ENCODE data around the gene RNF121.
"Not testable (repeated sequence)": the region's sequence is repeated elsewhere in the genome, so short reads cannot be mapped to it uniquely, and the experiment has no call there.

Gene RNF121

DNA sequence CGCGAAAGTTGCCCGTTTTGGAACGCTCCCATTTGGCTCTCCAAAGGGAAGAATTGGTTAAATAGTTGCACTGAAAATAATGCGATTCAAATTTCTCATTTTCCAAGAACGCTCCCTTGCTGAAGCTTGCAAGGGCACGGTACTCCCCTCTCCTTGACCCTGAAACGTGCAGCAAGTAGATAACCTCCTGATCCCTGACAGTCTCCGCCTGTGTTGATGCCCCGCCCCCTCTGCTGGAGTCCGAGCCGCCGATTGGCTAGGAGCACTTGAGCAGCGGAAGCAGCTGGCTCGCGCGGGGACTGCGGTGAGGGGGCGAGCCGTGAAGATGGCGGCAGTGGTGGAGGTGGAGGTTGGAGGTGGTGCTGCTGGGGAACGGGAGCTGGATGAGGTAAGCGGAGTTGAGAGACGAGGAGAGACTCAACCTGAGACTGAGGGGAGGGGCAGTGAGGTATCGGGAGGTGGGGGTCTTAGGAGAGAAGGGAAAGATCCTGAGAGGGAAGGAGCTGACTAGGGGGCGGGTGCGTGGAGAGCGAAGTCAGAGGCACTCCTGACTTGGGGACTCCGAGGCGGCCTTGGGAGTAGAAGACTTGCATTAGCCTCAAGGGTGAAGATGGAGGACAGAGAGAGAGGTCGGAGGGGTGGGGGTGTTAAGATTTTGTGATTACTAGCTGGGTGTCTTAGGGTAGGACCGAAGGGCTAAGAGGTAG lies at the start of gene RNF121:
Gene RNF121 (plus strand): TSS at position 310 of the 707 bp plus-strand sequence. CDS start 16 bp downstream, at position 326.
- DNase-seq, result peak; percentile 97

DNA sequence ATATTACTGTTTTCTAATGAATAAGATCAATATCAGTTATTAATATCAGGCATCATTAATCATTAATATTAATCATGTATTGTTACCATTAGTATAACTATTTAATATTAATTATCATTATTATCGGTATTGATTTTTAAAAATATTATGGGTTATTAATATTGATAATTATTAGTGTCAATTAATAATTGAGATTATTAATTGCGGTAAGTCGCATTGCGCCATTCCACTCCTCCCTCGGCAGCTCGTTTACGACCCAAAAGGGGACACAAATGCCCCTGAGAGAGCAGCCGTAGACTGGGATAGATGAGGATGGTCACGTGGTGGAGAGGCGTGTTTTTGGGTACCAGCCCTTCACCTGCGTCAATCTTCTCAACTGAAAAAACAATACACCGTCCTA lies 43.0 kb upstream of the RNF121 start:
- DNase-seq, result not testable (repeated sequence)

DNA sequence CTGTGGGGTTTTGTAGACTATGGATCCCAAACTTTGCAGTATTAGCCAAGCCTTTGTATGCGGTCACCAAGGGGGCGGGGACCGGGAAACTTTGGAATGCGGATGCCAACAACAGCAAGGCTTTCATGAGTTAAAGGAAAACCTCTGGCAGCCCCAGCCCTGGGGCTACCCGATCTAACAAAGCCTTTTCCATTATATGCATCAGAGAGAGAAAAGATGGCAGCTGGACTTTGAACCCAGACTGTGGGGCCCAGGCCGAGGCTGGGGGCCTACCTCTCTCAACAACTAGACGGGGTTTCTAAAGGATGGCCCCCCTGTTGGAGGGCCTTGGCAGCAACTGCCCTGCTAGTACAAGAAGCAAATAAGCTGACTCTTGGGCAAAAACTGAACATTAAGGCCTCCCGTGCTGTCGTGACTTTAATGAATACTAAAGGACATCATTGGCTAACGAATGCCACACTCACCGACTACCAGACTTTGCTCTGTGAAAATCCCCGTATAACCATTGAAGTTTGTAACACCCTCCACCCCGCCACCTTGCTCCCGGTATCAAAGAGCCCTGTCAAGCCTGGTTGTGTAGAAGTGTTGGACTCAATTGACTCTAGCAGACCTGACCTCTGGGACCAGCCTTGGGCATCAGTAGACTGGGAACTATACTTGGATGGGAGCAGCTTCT lies 40.4 kb upstream of the RNF121 start:
- not testable (repeated sequence) for DNase-seq

DNA sequence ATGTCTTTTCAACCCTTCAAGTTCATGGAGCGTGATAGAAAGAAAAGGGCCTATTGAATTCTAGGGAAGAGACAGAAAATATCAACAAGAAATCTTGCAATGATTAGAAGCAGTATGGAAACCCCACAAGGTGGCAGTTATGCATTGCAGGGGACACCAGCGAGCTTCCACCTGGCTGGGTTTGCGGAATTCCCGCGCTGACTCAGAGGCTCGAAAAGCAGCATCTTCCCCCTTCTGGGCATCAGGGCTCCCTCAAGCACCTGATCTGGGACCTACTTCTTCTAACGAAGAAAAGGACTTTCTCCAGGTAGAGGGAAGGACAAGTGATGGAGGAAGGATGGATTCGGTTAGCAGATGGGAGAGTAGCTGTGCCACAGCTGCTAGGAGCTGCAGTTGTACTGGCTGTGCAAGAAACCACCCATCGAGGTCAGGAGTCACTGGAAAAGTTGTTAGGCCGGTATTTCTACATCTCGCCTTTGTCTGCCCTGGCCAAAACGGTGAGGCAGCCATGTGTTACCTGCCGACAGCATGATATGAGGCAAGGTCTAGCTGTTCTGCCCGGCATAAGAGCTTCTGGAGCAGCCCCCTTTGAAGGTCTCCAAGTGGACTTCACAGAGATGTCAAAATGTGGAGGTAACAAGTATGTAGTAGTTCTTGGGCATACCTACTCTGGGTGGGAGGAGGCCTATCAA lies 39.5 kb upstream of the RNF121 start:
- DNase-seq, result not testable (repeated sequence)

DNA sequence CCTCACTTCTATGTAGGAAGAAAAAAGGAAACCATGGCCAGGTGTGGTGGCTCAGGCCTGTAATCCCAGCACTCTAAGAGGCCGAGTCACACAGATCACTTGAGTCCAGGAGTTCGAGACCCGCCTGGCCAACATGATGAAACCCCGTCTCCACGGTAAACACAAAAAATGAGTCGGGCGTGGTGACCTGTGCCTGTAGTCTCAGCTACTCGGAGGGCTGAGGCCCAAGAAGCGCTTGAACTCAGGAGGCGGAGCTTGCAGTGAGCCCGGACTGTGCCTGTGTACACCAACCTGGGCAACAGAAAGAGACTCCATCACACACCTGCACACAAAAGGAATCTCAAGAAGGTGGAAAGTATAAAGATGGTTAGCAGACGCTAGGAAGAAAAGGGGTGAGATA lies 32.9 kb upstream of the RNF121 start:
- DNase-seq, result no peak

DNA sequence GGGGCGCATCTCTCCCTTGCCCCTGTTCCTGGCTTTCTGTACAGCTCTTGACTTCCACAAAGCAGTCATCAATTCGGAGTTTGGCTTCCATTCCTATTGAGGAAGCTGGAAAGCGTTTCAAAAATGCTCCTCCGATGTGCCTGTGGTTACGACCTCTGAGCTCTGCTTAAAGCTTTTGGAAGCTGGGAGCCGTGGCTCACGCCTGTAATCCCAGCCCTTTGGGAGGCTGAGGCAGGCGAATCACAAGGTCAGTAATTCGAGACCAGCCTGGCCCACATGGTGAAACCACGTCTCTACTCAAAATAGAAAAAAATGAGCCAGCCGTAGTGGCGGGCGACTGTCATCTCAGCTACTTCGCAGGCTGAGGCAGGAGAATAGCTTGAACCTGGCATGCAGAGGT lies 27.7 kb upstream of the RNF121 start:
- DNase-seq, result not testable (repeated sequence)

DNA sequence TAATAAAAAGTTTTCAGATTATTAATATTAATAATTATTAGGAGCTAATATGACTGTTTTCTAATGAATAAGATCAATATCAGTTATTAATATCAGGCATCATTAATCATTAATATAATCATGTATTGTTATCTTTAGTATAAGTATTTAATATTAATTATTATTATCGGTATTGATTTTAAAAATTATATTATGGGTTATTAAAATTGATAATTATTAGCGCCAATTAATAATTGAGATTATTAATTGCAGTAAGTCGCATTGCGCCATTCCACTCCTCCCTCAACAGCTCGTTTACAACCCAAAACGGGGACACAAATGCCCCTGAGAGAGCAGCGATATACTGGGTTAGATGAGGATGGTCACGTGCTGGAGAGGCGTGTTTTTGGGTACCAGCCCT lies 20.6 kb upstream of the RNF121 start:
- no peak for DNase-seq

DNA sequence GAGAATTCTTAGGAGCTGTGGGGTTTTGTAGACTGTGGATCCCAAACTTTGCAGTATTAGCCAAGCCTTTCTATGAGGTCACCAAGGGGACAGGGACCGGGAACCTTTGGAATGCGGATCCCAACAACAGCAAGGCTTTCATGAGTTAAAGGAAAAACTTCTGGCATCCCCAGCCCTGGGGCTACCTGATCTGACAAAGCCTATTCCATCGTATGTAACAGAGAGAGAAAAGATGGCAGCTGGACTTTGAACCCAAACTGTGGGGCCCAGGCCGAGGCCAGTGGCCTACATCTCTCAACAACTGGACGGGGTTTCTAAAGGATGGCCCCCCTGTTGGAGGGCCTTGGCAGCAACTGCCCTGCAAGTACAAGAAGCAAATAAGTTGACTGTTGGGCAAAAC lies 18.1 kb upstream of the RNF121 start:
- DNase-seq, result not testable (repeated sequence)

DNA sequence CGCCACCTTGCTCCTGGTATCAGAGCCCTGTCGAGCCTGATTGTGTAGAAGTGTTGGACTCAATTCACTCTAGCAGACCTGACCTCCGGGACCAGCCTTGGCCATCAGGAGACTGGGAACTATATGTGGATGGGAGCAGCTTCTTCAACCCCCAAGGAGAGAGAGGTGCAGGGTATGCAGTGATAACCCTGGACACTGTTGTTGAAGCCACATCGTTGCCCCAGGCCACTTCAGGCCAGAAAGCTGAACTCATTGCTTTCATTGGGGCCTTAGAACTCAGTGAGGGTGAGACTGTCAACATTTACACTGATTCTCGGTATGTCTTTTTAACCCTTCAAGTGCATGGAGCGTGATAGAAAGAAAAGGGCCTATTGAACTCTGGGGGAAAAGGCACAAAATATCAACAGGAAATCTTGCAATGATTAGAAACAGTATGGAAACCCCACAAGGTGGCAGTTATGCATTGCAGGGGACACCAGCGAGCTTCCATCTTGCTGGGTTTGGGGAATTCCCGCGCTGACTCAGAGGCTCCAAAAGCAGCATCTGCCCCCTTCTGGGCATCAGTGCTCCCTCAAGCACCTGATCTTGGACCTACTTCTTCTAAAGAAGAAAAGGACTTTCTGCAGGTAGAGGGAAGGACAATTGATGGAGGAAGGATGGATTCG lies 17.4 kb upstream of the RNF121 start:
- peak; percentile 82 for DNase-seq

DNA sequence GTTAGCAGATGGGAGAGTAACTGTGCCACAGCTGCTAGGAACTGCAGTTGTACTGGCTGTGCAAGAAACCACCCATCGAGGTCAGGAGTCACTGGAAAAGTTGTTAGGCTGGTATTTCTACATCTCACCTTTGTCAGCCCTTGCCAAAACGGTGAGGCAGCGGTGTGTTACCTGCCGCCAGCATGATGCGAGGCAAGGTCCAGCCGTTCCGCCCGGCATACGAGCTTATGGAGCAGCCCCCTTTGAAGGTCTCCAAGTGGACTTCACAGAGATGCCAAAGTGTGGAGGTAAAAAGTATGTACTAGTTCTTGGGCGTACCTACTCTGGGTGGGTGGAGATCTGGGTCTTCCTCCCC lies 16.9 kb upstream of the RNF121 start:
- DNase-seq, result not testable (repeated sequence)

DNA sequence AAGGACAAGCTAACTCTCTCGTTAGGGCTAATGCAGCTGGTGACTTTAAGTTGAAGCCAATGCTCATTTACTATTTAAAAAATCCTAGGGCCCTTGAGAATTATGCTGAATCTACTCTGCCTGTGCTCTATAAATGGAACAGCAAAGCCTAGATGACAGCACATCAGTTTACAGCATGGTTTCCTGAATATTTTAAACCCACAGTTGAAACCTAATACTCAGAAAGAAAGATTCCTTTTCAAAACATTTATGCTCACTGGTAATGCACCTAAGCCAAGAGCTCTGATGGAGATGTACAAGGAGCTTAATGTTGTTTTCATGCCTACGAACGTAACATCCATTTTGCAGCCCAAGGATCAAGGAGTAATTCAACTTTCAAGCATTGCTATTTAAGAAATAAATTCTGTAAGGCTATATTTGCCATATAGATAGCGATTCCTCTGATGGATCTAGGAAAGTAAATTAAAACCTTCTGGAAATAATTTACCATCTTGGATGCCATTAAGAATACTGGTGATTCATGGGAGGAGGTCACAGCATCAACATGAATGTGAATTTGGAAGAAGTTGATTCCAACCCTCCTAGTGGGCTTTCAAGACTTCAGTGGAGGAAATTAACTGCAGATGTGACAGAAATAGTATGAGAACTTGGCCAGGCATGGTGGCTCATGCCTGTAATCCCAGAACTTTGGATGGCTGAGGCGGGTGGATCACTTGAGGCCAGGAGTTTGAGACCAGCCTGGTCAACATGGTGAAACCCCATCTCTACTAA lies 14.9 kb upstream of the RNF121 start:
- no peak for DNase-seq

DNA sequence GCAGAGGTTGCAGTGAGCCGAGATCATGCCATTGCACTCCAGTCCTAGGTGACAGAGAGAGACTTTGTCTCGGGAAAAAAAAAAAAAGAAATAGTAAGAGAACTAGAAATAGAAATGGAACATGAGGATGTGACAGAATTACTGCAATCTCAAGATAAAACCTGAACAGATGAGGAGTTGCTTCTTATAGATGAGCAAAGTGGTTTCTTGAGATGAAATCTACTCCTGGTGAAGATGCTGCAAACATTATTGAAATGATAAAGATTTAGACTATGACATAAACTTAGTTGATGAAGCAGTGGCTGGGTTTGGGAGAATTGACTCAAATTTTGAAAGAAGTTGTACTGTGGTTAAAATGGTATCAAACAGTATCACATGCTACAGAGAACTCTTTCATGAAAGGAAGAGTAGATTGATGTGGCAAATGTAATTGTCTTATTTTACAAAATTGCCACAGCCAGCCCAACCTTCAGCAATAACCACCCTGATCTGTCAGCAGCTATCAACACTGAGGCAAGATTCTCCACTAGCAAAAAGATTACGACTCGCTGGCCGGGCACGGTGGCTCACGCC lies 14.1 kb upstream of the RNF121 start:
- DNase-seq, result no peak

DNA sequence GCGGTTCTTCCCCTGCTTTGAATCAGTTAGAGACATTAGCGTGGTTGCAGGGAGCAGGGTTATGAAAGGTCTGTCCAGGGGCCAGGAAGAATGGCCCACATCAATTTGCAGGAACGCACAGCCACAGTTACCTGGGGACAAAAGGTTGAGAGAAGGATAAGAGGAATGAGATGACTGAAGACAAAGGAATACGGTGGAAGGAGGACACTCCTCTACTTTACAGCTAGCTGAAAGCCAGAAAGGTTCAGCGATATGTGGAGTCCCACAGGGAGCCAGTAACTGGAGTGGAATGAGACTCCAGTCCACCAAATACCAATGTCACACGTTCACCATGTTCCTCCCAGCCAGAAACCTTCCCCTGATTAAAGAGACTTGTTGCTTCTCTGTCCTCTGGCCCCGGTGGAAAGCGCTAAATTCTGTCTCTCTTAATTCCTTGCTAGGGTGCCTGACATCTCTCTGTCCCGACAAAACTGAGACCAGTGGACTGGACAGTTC lies 11.2 kb upstream of the RNF121 start:
- no peak for DNase-seq

DNA sequence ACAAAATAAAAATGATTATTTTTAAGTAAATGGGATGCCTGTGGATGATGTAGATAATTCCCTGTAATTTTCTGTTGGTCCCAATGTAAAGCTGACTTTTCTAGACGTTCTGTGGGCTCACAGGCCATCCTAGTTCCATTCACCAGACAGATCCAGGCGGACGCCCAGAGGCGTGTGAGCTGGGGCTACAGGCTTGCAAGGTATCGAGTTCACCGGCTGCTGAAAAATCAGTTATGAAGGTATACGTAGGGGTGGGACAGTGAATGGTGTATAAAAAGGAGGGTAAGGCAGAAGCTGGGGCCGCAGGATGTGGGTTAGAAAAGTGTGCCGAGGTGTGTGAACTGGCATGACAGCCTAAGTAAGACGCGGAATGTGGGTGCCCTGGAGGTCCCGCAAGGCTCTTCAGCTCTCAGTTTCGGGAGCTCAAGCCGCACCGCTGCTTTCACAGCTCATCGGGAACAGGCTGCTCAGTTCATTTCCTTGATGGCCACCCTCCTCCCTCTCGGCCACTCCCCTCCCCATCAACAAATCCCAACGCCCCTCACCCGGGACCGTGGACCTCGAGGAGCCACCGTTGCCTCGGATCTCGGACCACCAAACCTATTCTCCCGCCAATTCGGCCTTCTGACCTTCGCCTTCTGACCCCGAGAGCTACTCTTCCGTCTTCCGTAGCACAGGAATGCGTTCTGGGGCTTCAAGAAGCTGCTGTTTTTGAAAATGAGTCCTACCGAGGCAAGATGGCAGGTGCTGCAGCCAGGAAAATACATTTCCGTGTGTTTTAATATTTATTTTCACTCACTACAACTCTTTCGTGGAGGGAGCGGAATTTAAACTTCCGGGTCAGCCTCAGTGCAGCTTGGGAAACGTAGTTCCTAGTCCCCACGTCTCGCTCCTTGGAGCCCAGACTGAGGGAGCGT lies 768 bp upstream of the RNF121 start, which contains the start of gene XNDC1N:
Gene XNDC1N (minus strand): TSS at position 775 of the 917 bp plus-strand sequence. CDS start 5,241 bp downstream, outside the sequence.
- peak; percentile 85 for DNase-seq

DNA sequence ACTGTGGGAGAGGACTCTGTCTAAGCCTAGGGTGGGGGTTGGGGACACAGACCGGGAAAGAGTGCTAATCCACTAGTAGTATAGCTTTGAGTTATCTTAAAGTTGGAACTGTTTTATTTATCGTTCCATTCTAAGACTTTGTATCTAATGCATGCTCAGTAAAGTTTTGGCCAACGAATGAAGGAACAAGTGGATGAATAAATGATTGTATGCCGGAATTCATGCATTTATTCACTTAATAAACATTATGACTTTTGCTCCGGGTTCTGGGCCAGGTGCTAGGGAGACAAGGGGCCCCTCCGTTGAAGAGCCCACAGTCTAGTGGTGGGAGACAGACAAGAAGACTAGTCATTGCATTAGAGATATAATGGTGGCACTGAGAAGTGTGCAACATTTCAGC lies 645 bp downstream of the RNF121 start:
- no peak for DNase-seq

DNA sequence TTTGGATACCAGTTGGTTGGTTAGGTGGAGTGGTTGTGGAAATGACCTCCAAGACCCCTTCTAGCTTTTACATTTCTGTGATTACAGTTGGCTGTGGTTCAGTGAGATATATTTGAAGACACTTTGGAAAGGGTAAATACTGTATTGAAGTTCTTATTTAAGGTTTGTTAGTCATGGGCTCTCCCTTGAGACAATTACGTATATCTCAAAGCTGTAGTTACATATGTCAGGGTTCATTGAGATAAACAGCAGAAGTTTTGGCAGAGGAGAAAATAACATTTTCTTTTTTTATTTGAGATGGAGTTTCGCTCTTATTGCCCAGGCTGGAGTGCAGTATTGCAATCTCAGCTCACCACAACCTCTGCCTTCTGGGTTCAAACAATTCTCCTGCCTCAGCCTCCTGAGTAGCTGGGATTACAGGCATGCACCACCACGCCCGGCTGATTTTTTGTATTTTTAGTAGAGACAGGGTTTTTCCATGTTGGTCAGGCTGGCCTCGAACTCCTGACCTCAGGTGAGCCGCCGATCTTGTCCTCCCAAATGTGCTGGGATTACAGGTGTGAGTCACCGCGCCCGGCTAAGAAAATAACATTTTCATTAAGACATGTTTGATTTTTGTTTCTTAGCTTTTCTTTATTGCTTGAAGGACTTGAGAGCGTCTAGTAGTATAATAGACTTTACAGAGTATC lies 1.9 kb downstream of the RNF121 start:
- DNase-seq, result no peak

DNA sequence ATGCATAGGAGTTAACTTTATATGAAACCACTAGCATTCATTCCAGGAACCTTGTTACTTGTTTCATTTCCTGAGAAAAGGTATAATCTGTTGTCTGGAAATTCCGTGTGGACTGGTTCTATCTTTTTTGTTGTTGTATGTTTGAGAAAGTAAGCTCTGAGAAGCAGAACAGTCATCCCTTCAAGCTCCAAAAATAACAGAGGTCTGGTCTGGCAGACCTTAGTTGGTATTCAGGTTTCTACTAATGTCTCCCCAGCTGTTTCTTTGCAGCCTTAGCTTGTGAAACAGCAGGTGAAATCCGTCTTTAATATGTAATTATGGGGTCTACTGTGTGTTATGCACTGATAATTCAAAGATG lies 2.4 kb downstream of the RNF121 start:
- DNase-seq, result no peak

DNA sequence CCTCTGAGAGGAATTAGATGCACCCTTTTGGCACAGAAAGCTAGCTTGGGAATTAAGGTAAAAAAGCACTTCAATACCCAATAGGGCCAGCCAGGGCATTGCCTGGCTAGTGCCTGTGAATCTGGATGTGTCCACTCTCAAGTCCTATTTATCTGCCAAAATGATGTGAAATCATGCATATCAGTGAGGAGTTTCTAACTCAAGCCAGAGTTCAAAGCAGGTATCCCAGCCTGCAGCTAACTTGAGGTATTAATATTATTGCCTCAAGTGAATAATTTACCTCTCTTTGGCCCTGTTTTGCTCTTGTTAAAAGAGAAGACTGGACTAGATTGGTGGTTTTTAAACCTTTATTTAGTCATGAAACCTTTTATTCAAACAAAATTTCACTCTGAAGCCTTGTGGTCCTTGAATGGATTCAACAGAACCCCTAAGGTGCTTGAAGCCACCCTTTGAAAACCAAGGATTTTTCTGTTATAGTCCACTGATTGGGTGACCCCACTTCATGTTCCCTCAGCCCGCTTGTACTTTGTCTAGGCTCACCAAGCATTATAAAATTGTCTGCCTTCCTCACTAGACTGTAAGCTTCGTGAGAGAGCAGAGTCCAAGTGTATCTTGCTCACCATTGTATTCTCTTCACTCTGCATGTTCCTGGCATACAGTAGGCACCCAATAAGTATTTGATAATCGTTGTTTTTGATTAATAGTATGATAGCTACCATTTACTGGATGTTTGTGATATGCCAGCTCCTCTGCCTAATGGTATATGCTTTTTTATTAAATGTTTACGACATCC lies 4.5 kb downstream of the RNF121 start:
- DNase-seq, result no peak

DNA sequence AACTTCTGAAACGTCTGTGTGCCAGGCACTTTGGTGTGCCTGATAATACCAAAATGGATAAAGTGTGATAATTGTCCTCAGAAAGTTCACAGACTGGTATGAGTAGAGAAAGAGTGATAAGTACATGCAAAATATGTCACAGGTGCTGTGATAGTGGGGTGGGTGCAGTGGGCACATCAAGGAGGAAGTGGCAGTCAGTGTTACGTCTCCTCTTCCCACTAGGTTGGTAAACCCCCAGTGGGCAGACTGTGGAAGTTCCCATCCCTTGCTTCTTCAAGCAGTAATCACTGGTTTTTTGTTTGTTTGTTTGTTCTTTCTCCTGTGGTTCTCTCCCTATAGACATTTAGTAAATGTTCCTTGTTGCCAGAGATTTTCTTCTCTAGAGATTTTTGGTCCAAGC lies 5.4 kb downstream of the RNF121 start:
- no peak for DNase-seq

Data from activated CD8-positive, alpha-beta memory T cell treated with anti-CD3 and anti-CD28 coated beads, Interleukin-2, amount 50 U/mL, for 48 hours (primary cell).